Panc1 (cell line): Measurements from ENCODE around the gene AKAP6. TPM values are rescaled to one million over a fixed set of nuclear protein-coding genes. Genes with fewer than 3 reads are reported as not detected.

Experiments
- ATAC-seq: fragments of 200-7000 bp; cut with Tn5 transposase; 2 replicates; pipeline ENCODE4 v1.9.1; 2020; ENCODE audit warnings: mild to moderate bottlenecking, moderate library complexity
- BruUV-seq: library from RNA; stranded (reverse); fragments of 400-500 nt; replicated peaks from 2 replicates; lab custom pipeline; 2021; lab: Mats Ljungman, UMichigan
- CTCF ChIA-PET: fragments of 300-600 bp; sonication (Branson Sonifier 250); formaldehyde crosslinking; loops from one replicate; lab custom pipeline; 2022; ENCODE audit warnings: antibody characterized with exemption; lab: Charles Lee
- POLR2A ChIA-PET: fragments of 300-600 bp; sonication (Branson Sonifier 250); formaldehyde crosslinking; loops from one replicate; lab custom pipeline; 2022; ENCODE audit warnings: antibody characterized with exemption; lab: Charles Lee
- DNase-seq: peaks from one replicate; pipeline ENCODE4 v3.0.0-alpha.2; 2010; ENCODE audit warnings: low read depth, low spot score
- H3K27ac ChIP-seq: 2 replicates; pipeline ENCODE4 v1.5.1; 2011; ENCODE audit warnings: mild to moderate bottlenecking, low read length, inconsistent platforms
- H3K27me3 ChIP-seq: fragments of 200-500 bp; sonication (Bioruptor generic); 2 replicates; pipeline ENCODE4 v1.6.0; 2014; ENCODE audit warnings: low read length, inconsistent platforms; ENCODE audit not compliant: control insufficient read depth, insufficient read depth
- H3K36me3 ChIP-seq: fragments of 200-500 bp; sonication (Bioruptor generic); 2 replicates; pipeline ENCODE4 v1.5.1; 2014; ENCODE audit warnings: inconsistent platforms, mild to moderate bottlenecking, low read length, moderate library complexity; ENCODE audit not compliant: control insufficient read depth, insufficient read depth
- H3K4me1 ChIP-seq: 2 replicates; pipeline ENCODE4 v1.5.1; 2011; ENCODE audit warnings: inconsistent platforms, mild to moderate bottlenecking, low read length, moderate library complexity; ENCODE audit not compliant: control insufficient read depth, insufficient read depth
- H3K4me3 ChIP-seq, 2 experiments: 2 replicates each; pipeline ENCODE4 v1.5.1; 2011 to 2012; ENCODE audit warnings: low read depth in 2 of 2, low read length in 2 of 2, mild to moderate bottlenecking in 2 of 2, inconsistent platforms in 1 of 2, moderate library complexity in 1 of 2
- H3K9me3 ChIP-seq: fragments of 200-500 bp; sonication (Bioruptor generic); 2 replicates; pipeline ENCODE4 v1.5.1; 2014; ENCODE audit warnings: low read depth, mild to moderate bottlenecking, inconsistent platforms, low read length, moderate library complexity; ENCODE audit not compliant: control insufficient read depth, insufficient read depth
- POLR2AphosphoS5 ChIP-seq: IDR thresholded peaks from 2 replicates; pipeline ENCODE4 v1.6.1; 2012; ENCODE audit warnings: mild to moderate bottlenecking, low read depth, low read length, moderate library complexity
- REST ChIP-seq, 2 experiments: IDR thresholded peaks; 2 replicates each; pipeline ENCODE4 v1.6.1; 2011 to 2012; ENCODE audit warnings: low read depth in 2 of 2, control low read depth in 1 of 2, low read length in 1 of 2, mild to moderate bottlenecking in 1 of 2, moderate library complexity in 1 of 2; ENCODE audit not compliant: insufficient read depth in 1 of 2
- SIN3A ChIP-seq: IDR thresholded peaks from 2 replicates; pipeline ENCODE4 v1.6.1; 2012; ENCODE audit warnings: low read depth, mild to moderate bottlenecking, low read length, moderate library complexity, borderline replicate concordance; ENCODE audit not compliant: insufficient read depth
- TCF7L2 ChIP-seq: IDR thresholded peaks from 2 replicates; pipeline ENCODE4 v1.6.1; 2011; ENCODE audit warnings: mild to moderate bottlenecking, low read depth, low read length, inconsistent platforms
- in situ Hi-C: cut with HindIII; loops from 2 replicates; pipeline ENCODE4 v1.10.0; 2016; ENCODE audit warnings: low sequenced_read_pairs, low pct_unique_long_range_greater_than_20kb
- intact Hi-C: fragments of 100-400 bp; cut with micrococcal nuclease; formaldehyde crosslinking; loops from one replicate; pipeline ENCODE4 v1.10.0; 2022; ENCODE audit not compliant: unreplicated experiment
- total RNA-seq: library from RNA; stranded (reverse); gene quantifications from one replicate; pipeline ENCODE4 v1.2.1, GENCODE V29; 2021; ENCODE audit not compliant: unreplicated experiment
- TF ChIP-seq, protein P1 (sequence below): fragments of 450-650 bp; IDR thresholded peaks from 2 replicates; pipeline ENCODE4 v1.5.1; 2017; ENCODE audit warnings: mild to moderate bottlenecking

The AKAP6 gene
- total RNA-seq, 1 experiment from 2014 or later = 0.82 TPM

DNA sequence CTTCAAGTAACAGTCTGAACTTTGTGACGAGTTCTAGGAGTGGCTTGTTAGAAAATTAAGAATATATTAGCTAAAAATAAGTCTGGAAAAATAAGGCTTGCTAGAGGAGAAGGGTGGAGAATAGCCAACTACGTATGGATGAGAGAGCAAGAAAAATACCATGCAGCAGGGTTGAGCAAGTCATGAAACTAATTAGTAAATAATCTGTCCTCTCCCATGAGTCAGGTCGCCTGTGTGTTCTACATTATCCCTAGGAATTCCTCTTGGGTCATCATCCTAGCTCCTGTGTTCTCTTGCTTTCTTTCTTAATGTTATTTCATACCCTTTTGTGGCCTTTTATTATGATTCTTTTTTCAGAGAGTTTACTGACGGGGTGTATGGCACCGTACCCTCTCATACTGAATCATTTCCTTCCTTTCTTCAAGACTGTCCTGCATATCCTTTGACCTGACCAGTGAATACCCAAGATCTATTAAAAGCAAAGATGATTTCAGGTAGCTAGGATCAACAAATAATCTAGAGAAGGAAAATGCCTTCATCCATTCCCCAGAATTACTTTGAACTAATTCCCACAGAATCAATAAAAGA is 432.4 kb downstream of the AKAP6 start:
- H3K4me1 ChIP-seq = no peaks in the 10 kb centered on the region
- no peak overlapping the region for H3K4me3 ChIP-seq
- TF ChIP-seq, protein P1, sequence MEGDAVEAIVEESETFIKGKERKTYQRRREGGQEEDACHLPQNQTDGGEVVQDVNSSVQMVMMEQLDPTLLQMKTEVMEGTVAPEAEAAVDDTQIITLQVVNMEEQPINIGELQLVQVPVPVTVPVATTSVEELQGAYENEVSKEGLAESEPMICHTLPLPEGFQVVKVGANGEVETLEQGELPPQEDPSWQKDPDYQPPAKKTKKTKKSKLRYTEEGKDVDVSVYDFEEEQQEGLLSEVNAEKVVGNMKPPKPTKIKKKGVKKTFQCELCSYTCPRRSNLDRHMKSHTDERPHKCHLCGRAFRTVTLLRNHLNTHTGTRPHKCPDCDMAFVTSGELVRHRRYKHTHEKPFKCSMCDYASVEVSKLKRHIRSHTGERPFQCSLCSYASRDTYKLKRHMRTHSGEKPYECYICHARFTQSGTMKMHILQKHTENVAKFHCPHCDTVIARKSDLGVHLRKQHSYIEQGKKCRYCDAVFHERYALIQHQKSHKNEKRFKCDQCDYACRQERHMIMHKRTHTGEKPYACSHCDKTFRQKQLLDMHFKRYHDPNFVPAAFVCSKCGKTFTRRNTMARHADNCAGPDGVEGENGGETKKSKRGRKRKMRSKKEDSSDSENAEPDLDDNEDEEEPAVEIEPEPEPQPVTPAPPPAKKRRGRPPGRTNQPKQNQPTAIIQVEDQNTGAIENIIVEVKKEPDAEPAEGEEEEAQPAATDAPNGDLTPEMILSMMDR = no peak
- TF ChIP-seq POLR2AphosphoS5 = no peak
- TF ChIP-seq REST (IDR thresholded peaks at IDR 0.05; ENCODE audit: insufficient read depth in 1 of 2, low read depth in 2 of 2, low read length in 1 of 2) = no peak
- TF ChIP-seq SIN3A = no peak
- TF ChIP-seq TCF7L2 = no peak
- H3K27ac ChIP-seq = no peak overlapping the region
- no TSS peak for BruUV-seq
- H3K27me3 ChIP-seq = no peaks in the 10 kb centered on the region
- CTCF ChIA-PET = interaction anchor here (0.6 kb wide), 1 partner anchor 523 kb away, joined by 3 read pairs; no protein-coding TSS in a partner anchor
- intact Hi-C loops (no loop called here), in situ Hi-C loops (no loop called here)
- H3K36me3 ChIP-seq = no peaks in the 10 kb centered on the region
- no peak for ATAC-seq
- POLR2A ChIA-PET = no interaction called here
- H3K9me3 ChIP-seq = no peaks in the 10 kb centered on the region
- DNase-seq = no peak

DNA sequence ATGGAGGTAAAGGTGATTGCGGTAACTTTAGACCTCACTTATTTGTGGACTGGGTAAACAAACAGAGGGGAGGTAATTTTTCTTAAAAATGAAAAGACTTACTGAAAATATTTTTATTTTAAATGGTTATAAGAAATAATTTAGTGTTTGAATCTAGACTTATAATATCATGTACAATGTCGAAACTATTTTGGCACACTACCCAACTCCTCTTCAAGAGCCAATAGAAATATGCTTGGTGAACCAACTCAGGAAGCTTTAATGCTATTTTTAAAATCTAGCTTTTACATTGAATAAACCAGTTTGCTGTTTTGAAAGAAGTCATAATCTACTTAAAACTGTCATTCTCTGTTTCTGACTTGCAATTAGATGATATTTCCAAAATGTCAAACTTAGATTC is 433.8 kb downstream of the AKAP6 start:
- Histone ChIP-seq H3K4me3 (no peak overlapping the region), H3K36me3 (no peaks in the 10 kb centered on the region), H3K4me1 (no peaks in the 10 kb centered on the region), H3K27me3 (no peaks in the 10 kb centered on the region), H3K9me3 (no peaks in the 10 kb centered on the region), H3K27ac (no peak overlapping the region)
- ATAC-seq (no peak), DNase-seq (no peak)
- intact Hi-C loops = no loop called here
- in situ Hi-C loops = no loop called here
- POLR2A ChIA-PET = no interaction called here
- TF ChIP-seq REST (IDR thresholded peaks at IDR 0.05; ENCODE audit: insufficient read depth in 1 of 2, low read depth in 2 of 2, low read length in 1 of 2) (no peak), SIN3A (no peak)
- no TSS peak for BruUV-seq
- CTCF ChIA-PET = no interaction called here
